ENCODE results near the gene SFXN3.
A peak's percentile ranks its signal among the peaks of the same experiment; 100 is the strongest.

The SFXN3 gene

DNA sequence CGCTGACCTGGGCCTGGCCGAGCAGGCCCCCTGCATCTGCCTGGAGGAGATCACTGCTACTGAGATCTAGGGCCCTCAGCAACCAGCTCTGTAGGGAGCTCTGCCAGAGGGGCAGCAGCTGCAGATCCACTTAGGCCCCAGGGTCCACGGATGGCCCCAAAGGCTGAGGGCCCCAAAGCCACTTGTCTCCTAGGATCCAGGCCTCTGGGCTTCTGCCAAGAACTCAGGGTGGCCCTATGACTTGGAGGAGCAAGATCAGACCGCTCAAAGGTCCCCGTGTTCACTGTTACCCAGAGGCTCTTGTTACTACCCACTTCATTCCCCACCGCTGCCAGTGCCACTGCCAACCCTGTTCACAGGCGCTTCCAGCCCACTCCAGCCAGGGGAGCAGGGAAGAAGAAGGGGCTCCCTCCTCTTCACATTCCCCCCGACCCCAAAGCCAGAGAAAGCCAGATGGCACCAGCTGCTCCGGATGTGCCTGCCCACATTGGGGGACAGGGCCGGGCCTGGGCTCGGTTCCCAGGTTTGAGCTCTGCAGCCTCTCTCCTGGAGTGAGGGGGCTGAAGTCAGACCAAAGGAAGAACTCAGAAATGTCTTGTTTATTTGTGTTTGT lies 23.8 kb upstream of the SFXN3 start:
- no peak overlapping the region for H3K4me3 ChIP-seq (ENCODE audit: low read depth, low read length)
- TF ChIP-seq, protein P1, sequence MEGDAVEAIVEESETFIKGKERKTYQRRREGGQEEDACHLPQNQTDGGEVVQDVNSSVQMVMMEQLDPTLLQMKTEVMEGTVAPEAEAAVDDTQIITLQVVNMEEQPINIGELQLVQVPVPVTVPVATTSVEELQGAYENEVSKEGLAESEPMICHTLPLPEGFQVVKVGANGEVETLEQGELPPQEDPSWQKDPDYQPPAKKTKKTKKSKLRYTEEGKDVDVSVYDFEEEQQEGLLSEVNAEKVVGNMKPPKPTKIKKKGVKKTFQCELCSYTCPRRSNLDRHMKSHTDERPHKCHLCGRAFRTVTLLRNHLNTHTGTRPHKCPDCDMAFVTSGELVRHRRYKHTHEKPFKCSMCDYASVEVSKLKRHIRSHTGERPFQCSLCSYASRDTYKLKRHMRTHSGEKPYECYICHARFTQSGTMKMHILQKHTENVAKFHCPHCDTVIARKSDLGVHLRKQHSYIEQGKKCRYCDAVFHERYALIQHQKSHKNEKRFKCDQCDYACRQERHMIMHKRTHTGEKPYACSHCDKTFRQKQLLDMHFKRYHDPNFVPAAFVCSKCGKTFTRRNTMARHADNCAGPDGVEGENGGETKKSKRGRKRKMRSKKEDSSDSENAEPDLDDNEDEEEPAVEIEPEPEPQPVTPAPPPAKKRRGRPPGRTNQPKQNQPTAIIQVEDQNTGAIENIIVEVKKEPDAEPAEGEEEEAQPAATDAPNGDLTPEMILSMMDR (IDR thresholded peaks at IDR 0.05; ENCODE audit: insufficient read depth, low read length, missing control alignments), result no peak
- POLR2A ChIA-PET, result interaction anchor here (0.6 to 1.0 kb wide), 3 partner anchors 8 to 49 kb away, joined by 3 to 6 read pairs (median 4); partner anchors contain the start of gene LZTS2
- CTCF ChIA-PET, result interaction anchor here (1.0 to 26.4 kb wide), 4 partner anchors 10 to 43 kb away, joined by 3 to 803 read pairs (median 171); partner anchors contain the start of gene LZTS2
- no peak for DNase-seq (ENCODE audit: low read depth, low spot score)

GRCh38 chr10:101007915-101008822 lies 22.9 kb upstream of the SFXN3 start:
- ChIA-PET POLR2A (interaction anchor here (0.6 to 0.9 kb wide), 2 partner anchors 9 to 96 kb away, joined by 3 to 4 read pairs; partner anchors contain the start of gene LZTS2), CTCF (interaction anchor here (1.0 to 26.4 kb wide), 6 partner anchors 9 to 42 kb away, joined by 3 to 803 read pairs (median 4); partner anchors contain the start of gene LZTS2)
- H3K4me3 ChIP-seq (ENCODE audit: low read depth, low read length), result no peak overlapping the region
- no peak for DNase-seq (ENCODE audit: low read depth, low spot score)
- TF ChIP-seq, protein P1 (IDR thresholded peaks at IDR 0.05; ENCODE audit: insufficient read depth, low read length, missing control alignments), result no peak

DNA sequence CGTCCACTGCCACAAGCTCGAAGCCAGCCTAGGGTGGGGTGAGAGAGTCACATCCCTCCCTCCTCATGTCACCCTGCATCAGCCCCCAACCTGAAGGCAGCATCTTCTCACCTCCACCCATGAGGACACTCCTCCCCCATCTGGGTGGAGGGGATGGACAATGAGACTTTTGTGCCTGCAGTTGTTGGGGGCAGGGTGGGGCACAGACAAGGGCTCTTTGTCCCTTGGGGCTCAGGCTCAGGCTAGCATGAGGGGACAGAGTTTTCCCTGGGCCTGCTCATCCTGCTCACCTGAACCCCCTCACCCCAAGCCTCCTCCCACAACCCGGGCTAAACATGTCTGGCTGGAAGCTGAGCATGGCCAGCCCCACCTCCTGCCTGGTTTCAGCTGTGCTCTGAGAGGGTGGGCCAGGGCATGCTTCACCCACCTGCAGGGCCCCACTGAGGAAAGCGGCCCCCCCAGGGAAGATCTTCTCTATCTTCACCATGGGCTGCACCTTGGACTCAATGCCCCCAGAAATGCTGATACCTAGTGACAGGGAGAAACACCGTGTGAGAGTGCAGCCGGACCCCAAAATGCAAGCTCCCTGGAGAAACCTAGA lies 22.1 kb upstream of the SFXN3 start:
- no peak overlapping the region for H3K4me3 ChIP-seq (ENCODE audit: low read depth, low read length)
- ChIA-PET POLR2A (interaction anchor here (0.6 kb wide), 1 partner anchor 97 kb away, joined by 3 read pairs; no protein-coding TSS in a partner anchor), CTCF (interaction anchor here (1.1 to 26.4 kb wide), 6 partner anchors 8 to 39 kb away, joined by 3 to 803 read pairs (median 4); partner anchors contain the start of genes LZTS2, PDZD7 and SFXN3)
- DNase-seq (ENCODE audit: low read depth, low spot score), result no peak
- TF ChIP-seq, protein P1 (IDR thresholded peaks at IDR 0.05; ENCODE audit: insufficient read depth, low read length, missing control alignments), result no peak

DNA sequence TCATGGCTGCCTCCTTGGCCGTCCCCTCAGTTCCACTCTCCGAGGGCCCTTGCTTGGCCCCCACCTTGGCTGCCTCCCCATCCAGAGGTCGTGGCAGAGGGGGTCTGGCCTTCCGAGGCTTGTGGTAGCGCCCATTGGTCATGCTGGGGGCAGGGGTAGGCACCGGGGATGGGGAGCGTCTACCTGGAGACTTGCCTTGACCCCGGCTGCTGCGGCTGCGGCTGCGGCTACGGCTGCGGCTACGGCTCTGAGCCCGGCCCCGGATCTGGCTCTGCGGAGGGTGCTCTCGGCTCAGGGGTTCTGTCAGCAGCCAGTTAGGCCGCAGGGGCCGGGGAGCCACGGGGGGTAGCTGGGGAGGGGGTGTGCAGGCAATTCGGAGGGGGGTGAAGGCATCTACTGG lies 20.7 kb upstream of the SFXN3 start:
- ChIA-PET POLR2A (no interaction called here), CTCF (interaction anchor here (1.1 to 7.4 kb wide), 8 partner anchors 9 to 57 kb away, joined by 3 to 336 read pairs (median 4); partner anchors contain the start of genes LZTS2, PDZD7 and SFXN3)
- TF ChIP-seq, protein P1 (IDR thresholded peaks at IDR 0.05; ENCODE audit: insufficient read depth, low read length, missing control alignments), result no peak
- no peak overlapping the region for H3K4me3 ChIP-seq (ENCODE audit: low read depth, low read length)
- no peak for DNase-seq (ENCODE audit: low read depth, low spot score)

GRCh38 chr10:101011517-101012423 lies 19.3 kb upstream of the SFXN3 start:
- TF ChIP-seq, protein P1 (IDR thresholded peaks at IDR 0.05; ENCODE audit: insufficient read depth, low read length, missing control alignments), result peak; percentile 30
- no peak overlapping the region for H3K4me3 ChIP-seq (ENCODE audit: low read depth, low read length)
- POLR2A ChIA-PET, result interaction anchor here (1.3 kb wide), 1 partner anchor 14 kb away, joined by 8 read pairs; no protein-coding TSS in a partner anchor
- DNase-seq (ENCODE audit: low read depth, low spot score), result no peak
- CTCF ChIA-PET, result interaction anchor here (0.9 to 7.4 kb wide), 21 partner anchors 8 to 476 kb away, joined by 3 to 336 read pairs (median 4); partner anchors contain the start of genes HIF1AN, LZTS2, PDZD7 and SFXN3

Measured in AG04449 (cell line).